ENCODE data around the gene CEP85. TPM values are rescaled to one million over a fixed set of nuclear protein-coding genes. Genes with fewer than 3 reads are reported as not detected.

The CEP85 gene
- total RNA-seq, 1 experiment from 2014 or later: 37.2 TPM

- no peak for TF ChIP-seq CTCF (IDR thresholded peaks at IDR 0.05 in 2 of 3, conservative IDR thresholded peaks at IDR 0.05 in 1 of 3; ENCODE audit: borderline replicate concordance in 1 of 3, insufficient read depth in 1 of 3, low read depth in 2 of 3, low read length in 2 of 3)
- no peak for TF ChIP-seq POLR2A (IDR thresholded peaks at IDR 0.05; ENCODE audit: borderline replicate concordance, extremely low read depth, insufficient read depth, insufficient read length)
- no peak for TF ChIP-seq EZH2phosphoT487 (IDR thresholded peaks at IDR 0.05; ENCODE audit: borderline replicate concordance)
- no peak for TF ChIP-seq EGR1 (IDR thresholded peaks at IDR 0.05; ENCODE audit: low read depth)
Observed at GRCh38 chr1:26213335-26213905, 20.6 kb upstream of the CEP85 start (continued).

- no TSS peak for BruUV-seq (replicated peaks)
- CTCF ChIA-PET: interaction anchor here (1.1 kb wide), 1 partner anchor 19 kb away, joined by 3 read pairs; the partner anchor contains the start of gene CEP85
- RAD21 ChIA-PET (ENCODE audit: low non-redundant PET in 1 of 2, low total read pairs in 2 of 2, uncharacterized antibody in 2 of 2, unreplicated experiment in 2 of 2): no interaction called here
Observed at GRCh38 chr1:26215246-26215645, 18.8 kb upstream of the CEP85 start.

More at GRCh38 chr1:26215246-26215645, 18.8 kb upstream of the CEP85 start:
- H3K4me2 ChIP-seq (ENCODE audit: low read length): no peak overlapping the region
- no peak for ATAC-seq
- no peaks in the 10 kb centered on the region for H3K27me3 ChIP-seq (ENCODE audit: insufficient read depth, low read length)
- no peak overlapping the region for H3K9ac ChIP-seq (ENCODE audit: low read length)
- peaks cover under 1 to 3% of the 10 kb centered on the region in 2 experiments; a peak in 2 of 4 replicates for H3K4me1 ChIP-seq (ENCODE audit: control insufficient read depth in 1 of 2, insufficient read depth in 2 of 2, low read length in 2 of 2)
- DNase-seq (ENCODE audit: low read depth, low spot score): no peak
- intact Hi-C loops (cut with micrococcal nuclease): no loop called here
- H2AFZ ChIP-seq (ENCODE audit: low read depth, low read length, poor library complexity, severe bottlenecking): no peak overlapping the region
- no peaks in the 10 kb centered on the region for H4K20me1 ChIP-seq (ENCODE audit: insufficient read depth)
- H3K36me3 ChIP-seq (ENCODE audit: control insufficient read depth in 1 of 2, insufficient read depth in 2 of 2, low read length in 2 of 2): no peaks in the 10 kb centered on the region
- no peak overlapping the region for H3K4me3 ChIP-seq (replicated peaks in 1 of 2; ENCODE audit: low read depth in 1 of 2, low read length in 2 of 2)
- POLR2A ChIA-PET: no interaction called here
- H3K9me3 ChIP-seq (ENCODE audit: control insufficient read depth in 1 of 2, insufficient read depth in 1 of 2, low read depth in 1 of 2, low read length in 2 of 2): no peaks in the 10 kb centered on the region
- no peak for TF ChIP-seq SRF (IDR thresholded peaks at IDR 0.05; ENCODE audit: low read depth)
- no peak for TF ChIP-seq ATF3 (IDR thresholded peaks at IDR 0.05)
- no peak for TF ChIP-seq TCF7L2 (IDR thresholded peaks at IDR 0.05; ENCODE audit: borderline replicate concordance, extremely low read depth, insufficient read depth, insufficient read length)
- no peak for TF ChIP-seq SIN3A (IDR thresholded peaks at IDR 0.05; ENCODE audit: low read depth)
- TF ChIP-seq ZBTB33 (IDR thresholded peaks at IDR 0.05; ENCODE audit: extremely low read depth, insufficient replicate concordance, low read length): no peak
- no peak for TF ChIP-seq POLR2A (IDR thresholded peaks at IDR 0.05; ENCODE audit: borderline replicate concordance, extremely low read depth, insufficient read depth, insufficient read length)
- no peak for TF ChIP-seq EZH2phosphoT487 (IDR thresholded peaks at IDR 0.05; ENCODE audit: borderline replicate concordance)
- TF ChIP-seq CTCF (IDR thresholded peaks at IDR 0.05 in 2 of 3, conservative IDR thresholded peaks at IDR 0.05 in 1 of 3; ENCODE audit: borderline replicate concordance in 1 of 3, insufficient read depth in 1 of 3, low read depth in 2 of 3, low read length in 2 of 3): no peak
- TF ChIP-seq POLR2AphosphoS5 (IDR thresholded peaks at IDR 0.05; ENCODE audit: low read depth, low read length): no peak
- TF ChIP-seq YY1 (IDR thresholded peaks at IDR 0.05; ENCODE audit: extremely low read depth, insufficient replicate concordance, low read depth, low read length): no peak
- TF ChIP-seq ZNF274 (IDR thresholded peaks at IDR 0.05; ENCODE audit: low read depth, low read length): no peak
- TF ChIP-seq ELF1 (IDR thresholded peaks at IDR 0.05; ENCODE audit: borderline replicate concordance, low read depth): no peak
- no peak for TF ChIP-seq SP1 (IDR thresholded peaks at IDR 0.05; ENCODE audit: low read depth)
- no peak for TF ChIP-seq JUND (IDR thresholded peaks at IDR 0.05)
- H3K27ac ChIP-seq (ENCODE audit: low read depth, low read length): no peak overlapping the region
- no peaks in the 10 kb centered on the region for H3K9me2 ChIP-seq (ENCODE audit: insufficient read depth)
- H3K79me2 ChIP-seq (ENCODE audit: insufficient read depth, low read length): no peaks in the 10 kb centered on the region
